Lung (tissue), 12 donors: Measurements from ENCODE around the gene ABR. TPM values are rescaled to one million over a fixed set of nuclear protein-coding genes. Genes with fewer than 3 reads are reported as not detected.
"Not testable (repeated sequence)": the region's sequence is repeated elsewhere in the genome, so short reads cannot be mapped to it uniquely, and the experiment has no call there.

Experiments
- ATAC-seq: fragments of 200-7000 bp; cut with Tn5 transposase; one replicate; pipeline ENCODE4 v1.9.1; 2020; ENCODE audit warnings: moderate number of reproducible peaks; ENCODE audit not compliant: insufficient read depth, low FRiP score
- DNase-seq, 3 donors: peaks; one replicate each; pipeline ENCODE4 v3.0.0-alpha.2; 2013 to 2017
- H3K27ac ChIP-seq, 2 donors: one replicate each; pipeline ENCODE4 v1.5.1; 2013; ENCODE audit warnings: mild to moderate bottlenecking in 2 of 2, moderate library complexity in 2 of 2, control low read depth in 1 of 2, inconsistent platforms in 1 of 2, low read depth in 1 of 2, low read length in 1 of 2
- H3K27me3 ChIP-seq, 3 donors: one replicate each; pipeline ENCODE4 v1.5.1; 2013; ENCODE audit warnings: low read length in 2 of 3; ENCODE audit not compliant: control insufficient read depth in 3 of 3, insufficient read depth in 3 of 3
- H3K36me3 ChIP-seq, 4 donors: one replicate each; pipeline ENCODE4 v1.5.1; 2013; ENCODE audit warnings: low read length in 4 of 4, mild to moderate bottlenecking in 1 of 4, moderate library complexity in 1 of 4; ENCODE audit not compliant: control insufficient read depth in 4 of 4, insufficient read depth in 4 of 4
- H3K4me1 ChIP-seq, 5 donors: one replicate each; pipeline ENCODE4 v1.5.1; 2013; ENCODE audit warnings: low read length in 5 of 5, mild to moderate bottlenecking in 2 of 5, moderate library complexity in 1 of 5; ENCODE audit not compliant: control insufficient read depth in 5 of 5, insufficient read depth in 5 of 5
- H3K4me3 ChIP-seq: one replicate; pipeline ENCODE4 v1.5.1; 2013; ENCODE audit warnings: mild to moderate bottlenecking, control low read depth, moderate library complexity
- H3K9ac ChIP-seq, 2 donors: one replicate each; pipeline ENCODE4 v1.5.1; 2013; ENCODE audit warnings: low read length in 2 of 2, control low read depth in 1 of 2; ENCODE audit not compliant: insufficient read depth in 1 of 2
- H3K9me3 ChIP-seq, 4 donors: one replicate each; pipeline ENCODE4 v1.5.1; 2013; ENCODE audit warnings: low read length in 3 of 4, mild to moderate bottlenecking in 1 of 4, moderate library complexity in 1 of 4; ENCODE audit not compliant: control insufficient read depth in 4 of 4, insufficient read depth in 3 of 4
- WGBS, 2 donors: extraction: QIAGEN DNeasy Blood & Tissue Kit; methylation state at CpG; one replicate each; pipeline ENCODE4 v1.1.7; 2013; 5-methylcytosine and 5-hydroxymethylcytosine counted together
- polyA plus RNA-seq, 2 donors: library from polyadenylated mRNA; stranded (reverse); fragments of 200-250 nt; gene quantifications; one replicate each; pipeline ENCODE4 v1.2.1, GENCODE V29; 2013
- total RNA-seq, 2 donors: library from RNA; depleted of rRNA in 1 of 2; stranded (reverse); fragments of >200 nt in 1 of 2; gene quantifications; one replicate each; pipeline ENCODE4 v1.2.1, GENCODE V29; 2014 to 2021
- TF ChIP-seq, protein P1 (sequence below): IDR thresholded peaks from 2 replicates; pipeline ENCODE4 v1.5.1; 2012; ENCODE audit warnings: mild to moderate bottlenecking; ENCODE audit errors: control extremely low read depth, extremely low read depth
- donor health status: control.
- donor health status: control.
- donor health status: Bipolar disorder and iron deficiency.
- donor health status: healthy.
- donor health status: DM: yes; HTN: yes; CAD: no.

ABR gene
- total and polyA plus RNA-seq, 4 donors, result 54.8 to 187 (median 70.2) TPM

DNA sequence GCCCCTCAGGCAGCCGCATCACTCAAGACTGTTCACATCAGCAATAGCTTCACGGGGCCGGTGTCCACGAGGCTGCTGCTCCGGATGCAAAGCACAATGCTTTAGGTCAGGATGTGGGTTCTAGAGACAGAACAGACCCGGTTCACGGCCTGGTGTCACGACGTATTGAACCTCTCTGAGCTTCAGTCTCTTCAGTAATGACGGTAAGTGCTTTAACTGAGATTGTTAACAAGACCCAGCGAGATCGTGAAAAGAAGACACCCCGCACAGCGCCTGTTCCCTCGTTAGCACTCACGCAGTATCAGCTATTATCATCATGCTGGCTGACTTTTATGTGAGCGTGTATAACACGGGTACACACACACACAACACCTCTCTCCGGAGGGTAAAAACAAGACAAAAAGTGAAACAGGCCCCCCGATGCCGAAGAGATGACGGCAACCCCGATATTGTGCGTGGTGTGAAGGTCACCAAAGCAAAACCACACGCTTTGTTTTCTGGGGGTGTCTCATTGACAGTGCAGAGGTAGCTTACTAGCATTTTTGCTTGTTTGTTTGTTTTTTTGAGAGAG lies 21.4 kb upstream of the ABR start:
- H3K27me3 ChIP-seq, result peaks cover 0 to 3% (median 0%) of the 10 kb centered on the region in 3 donors
- DNase-seq (no peak), ATAC-seq (no peak)
- H3K9me3 ChIP-seq, result no peaks in the 10 kb centered on the region
- H3K27ac ChIP-seq, result peak overlapping the region in 1 of 2 donors; percentile 20
- no peaks in the 10 kb centered on the region for H3K36me3 ChIP-seq
- WGBS, 2 donors, result 75 to 79% methylated on average over 25 of the region's 25 CpGs
- no peak overlapping the region for H3K4me3 ChIP-seq
- TF ChIP-seq, protein P1, sequence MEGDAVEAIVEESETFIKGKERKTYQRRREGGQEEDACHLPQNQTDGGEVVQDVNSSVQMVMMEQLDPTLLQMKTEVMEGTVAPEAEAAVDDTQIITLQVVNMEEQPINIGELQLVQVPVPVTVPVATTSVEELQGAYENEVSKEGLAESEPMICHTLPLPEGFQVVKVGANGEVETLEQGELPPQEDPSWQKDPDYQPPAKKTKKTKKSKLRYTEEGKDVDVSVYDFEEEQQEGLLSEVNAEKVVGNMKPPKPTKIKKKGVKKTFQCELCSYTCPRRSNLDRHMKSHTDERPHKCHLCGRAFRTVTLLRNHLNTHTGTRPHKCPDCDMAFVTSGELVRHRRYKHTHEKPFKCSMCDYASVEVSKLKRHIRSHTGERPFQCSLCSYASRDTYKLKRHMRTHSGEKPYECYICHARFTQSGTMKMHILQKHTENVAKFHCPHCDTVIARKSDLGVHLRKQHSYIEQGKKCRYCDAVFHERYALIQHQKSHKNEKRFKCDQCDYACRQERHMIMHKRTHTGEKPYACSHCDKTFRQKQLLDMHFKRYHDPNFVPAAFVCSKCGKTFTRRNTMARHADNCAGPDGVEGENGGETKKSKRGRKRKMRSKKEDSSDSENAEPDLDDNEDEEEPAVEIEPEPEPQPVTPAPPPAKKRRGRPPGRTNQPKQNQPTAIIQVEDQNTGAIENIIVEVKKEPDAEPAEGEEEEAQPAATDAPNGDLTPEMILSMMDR, result no peak
- peaks cover 0 to 16% (median 8%) of the 10 kb centered on the region in 5 donors for H3K4me1 ChIP-seq
- H3K9ac ChIP-seq, result no peak overlapping the region

DNA sequence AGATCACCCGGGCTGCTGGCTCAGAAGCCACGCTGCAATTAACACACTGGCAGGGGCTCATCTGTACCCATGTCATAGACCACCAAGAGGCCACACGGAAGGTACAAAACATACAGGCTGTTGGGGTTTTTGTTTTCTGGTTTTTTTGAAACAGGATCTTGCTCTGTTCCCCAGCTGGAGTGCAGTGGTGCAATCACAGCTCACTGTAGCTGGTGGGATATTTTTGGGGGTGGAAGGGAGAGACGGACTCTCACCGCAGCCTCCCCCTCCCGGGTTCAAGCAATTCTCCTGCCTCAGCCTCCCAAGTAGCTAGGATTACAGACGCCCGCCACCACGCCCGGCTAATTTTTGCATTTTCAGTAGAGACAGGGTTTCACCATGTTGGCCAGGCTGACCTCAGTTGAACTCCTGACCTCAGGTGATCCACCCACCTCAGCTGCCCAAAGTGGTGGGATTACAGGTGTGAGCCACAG lies 19.5 kb upstream of the ABR start:
- not testable (repeated sequence) for H3K27me3 ChIP-seq, H3K9me3 ChIP-seq, ATAC-seq, H3K4me3 ChIP-seq, DNase-seq, H3K9ac ChIP-seq, H3K36me3 ChIP-seq
- WGBS, 2 donors, result 40 to 60% methylated on average over 10 of the region's 10 CpGs
- H3K4me1 ChIP-seq, result peaks cover 0 to 16% (median 8%) of the 10 kb centered on the region in 5 donors
- H3K27ac ChIP-seq, result peak overlapping the region in 1 of 2 donors; percentile 31

DNA sequence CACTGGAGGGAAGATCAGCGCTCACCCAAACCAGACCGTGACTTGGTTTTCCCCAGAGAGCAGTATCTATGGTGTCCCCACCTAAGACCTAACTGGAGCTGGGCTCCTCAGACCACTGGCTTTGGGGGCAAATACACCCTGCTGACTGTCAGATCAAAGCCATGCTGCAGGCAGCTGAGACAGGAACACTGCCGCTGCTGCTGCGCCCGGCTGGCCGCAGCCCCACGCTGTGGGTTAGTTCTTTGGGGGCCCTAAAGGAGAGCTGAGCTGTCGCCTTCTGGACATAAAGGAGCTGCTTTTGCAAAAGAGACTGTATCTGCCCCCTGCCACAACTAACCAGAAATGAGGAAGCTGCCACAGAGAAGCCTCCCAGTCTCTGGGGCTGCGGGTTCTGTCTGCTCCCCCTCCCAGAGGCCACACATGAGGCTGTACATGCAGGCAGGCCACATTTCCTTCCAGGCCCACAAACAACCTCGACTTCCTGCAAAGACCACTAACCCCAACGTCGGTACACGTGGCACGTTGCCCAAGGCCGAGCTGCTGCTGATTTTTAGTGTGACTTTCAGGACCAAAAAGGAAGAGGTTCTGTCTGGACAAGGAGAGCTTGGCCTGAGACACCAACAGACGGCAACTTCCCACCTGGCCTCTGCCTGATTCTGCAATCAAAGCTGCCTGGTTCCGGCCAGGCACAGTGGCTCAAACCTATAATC lies 18.2 kb upstream of the ABR start:
- Histone ChIP-seq H3K4me3 (no peak overlapping the region), H3K27ac (peak overlapping the region in 1 of 2 donors; percentile 75), H3K27me3 (no peaks in the 10 kb centered on the region), H3K36me3 (no peaks in the 10 kb centered on the region), H3K4me1 (peaks cover 0 to 16% (median 8%) of the 10 kb centered on the region in 5 donors), H3K9ac (peak overlapping the region in 1 of 2 donors; percentile 19), H3K9me3 (no peaks in the 10 kb centered on the region)
- TF ChIP-seq, protein P1, result no peak
- peak; percentile 63 for ATAC-seq
- WGBS, 2 donors, result 10 to 35% methylated on average over 17 of the region's 17 CpGs
- peak; percentile 82 to 88 (median 84) for DNase-seq

DNA sequence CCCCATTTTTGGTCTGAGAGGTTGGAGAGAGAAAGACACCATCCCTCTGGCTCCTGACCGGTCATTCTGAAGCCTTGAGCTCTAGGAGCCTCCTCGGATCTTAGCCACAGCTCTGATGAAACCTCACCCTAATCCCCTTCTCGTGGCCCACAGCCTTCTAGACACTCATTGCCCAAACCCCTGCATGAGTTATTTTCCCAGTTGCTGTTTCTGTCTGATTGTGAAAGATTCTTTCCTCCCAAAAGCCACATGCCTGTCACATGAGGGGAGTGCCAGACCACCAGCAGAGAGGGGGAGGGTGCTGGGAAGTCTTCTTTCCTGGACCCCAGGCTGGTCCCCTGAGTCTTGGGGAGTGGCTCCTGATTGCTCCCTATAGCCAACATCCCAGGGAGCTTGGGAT lies 17.6 kb upstream of the ABR start:
- Histone ChIP-seq H3K4me1 (peaks cover 0 to 16% (median 8%) of the 10 kb centered on the region in 5 donors), H3K27ac (peak overlapping the region in 1 of 2 donors; percentile 75), H3K4me3 (no peak overlapping the region), H3K9ac (peak overlapping the region; percentile 8 to 19), H3K9me3 (no peaks in the 10 kb centered on the region), H3K36me3 (no peaks in the 10 kb centered on the region), H3K27me3 (no peaks in the 10 kb centered on the region)
- ATAC-seq, result no peak
- 24 to 62% methylated on average over 3 of the region's 3 CpGs for WGBS, 2 donors
- TF ChIP-seq, protein P1, result no peak
- DNase-seq, result peak; percentile 64 to 85 (median 80)
